Astrocyte (in vitro differentiated cells and primary cell): Measurements from ENCODE around the gene RNF223.

Experiments
- CTCF ChIP-seq: IDR thresholded peaks from 2 replicates; pipeline ENCODE4 v1.5.1; 2011; ENCODE audit warnings: low read depth, mild to moderate bottlenecking, inconsistent platforms, low read length, moderate library complexity; ENCODE audit not compliant: insufficient read depth
- EZH2 ChIP-seq: IDR thresholded peaks from 2 replicates; pipeline ENCODE4 v1.6.1; 2012; ENCODE audit warnings: mild to moderate bottlenecking, low read length, inconsistent platforms; ENCODE audit not compliant: insufficient read depth

- no peak for TF ChIP-seq CTCF
- peak; percentile 49 for TF ChIP-seq EZH2
Observed at GRCh38 chr1:1033731-1034438, 40.2 kb downstream of the RNF223 start.
